HG02642 (cell line): Measurements from ENCODE around the gene CCSER1.
"Not testable (repeated sequence)": the region's sequence is repeated elsewhere in the genome, so short reads cannot be mapped to it uniquely, and the experiment has no call there.

Source experiments
- ATAC-seq: cut with Tn5 transposase; IDR thresholded peaks from one replicate; pipeline ENCODE4 v1.9.1; 2021; ENCODE audit warnings: mild to moderate bottlenecking; ENCODE audit not compliant: unreplicated experiment, poor library complexity

CCSER1 gene

DNA sequence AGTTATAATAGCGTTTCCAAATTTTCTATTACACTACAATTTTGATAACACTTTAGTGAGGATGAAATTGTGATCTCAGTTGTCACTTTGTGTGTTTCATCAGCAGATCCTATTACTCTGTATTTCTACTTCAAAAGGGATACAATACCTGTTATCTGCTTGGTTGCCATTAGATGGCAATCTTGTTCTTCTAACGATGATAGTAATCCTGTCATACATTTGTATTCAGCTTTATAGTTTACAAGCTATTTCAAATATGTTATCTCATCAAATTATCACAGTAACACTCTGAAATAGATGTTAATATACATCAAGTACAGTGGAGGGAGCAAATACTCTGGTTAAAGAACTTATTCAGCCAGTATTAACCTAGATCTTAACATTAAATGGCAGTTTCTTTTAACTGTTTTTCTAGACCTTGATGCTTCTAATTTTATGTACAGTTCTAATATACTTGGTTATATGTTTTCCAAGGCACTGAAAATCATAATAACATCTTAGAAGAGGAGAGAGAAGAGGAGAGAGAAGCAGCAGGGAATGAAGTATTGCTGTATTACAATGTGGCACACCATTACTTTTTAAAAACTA is 292.0 kb downstream of the CCSER1 start:
- ATAC-seq = peak; percentile 85

DNA sequence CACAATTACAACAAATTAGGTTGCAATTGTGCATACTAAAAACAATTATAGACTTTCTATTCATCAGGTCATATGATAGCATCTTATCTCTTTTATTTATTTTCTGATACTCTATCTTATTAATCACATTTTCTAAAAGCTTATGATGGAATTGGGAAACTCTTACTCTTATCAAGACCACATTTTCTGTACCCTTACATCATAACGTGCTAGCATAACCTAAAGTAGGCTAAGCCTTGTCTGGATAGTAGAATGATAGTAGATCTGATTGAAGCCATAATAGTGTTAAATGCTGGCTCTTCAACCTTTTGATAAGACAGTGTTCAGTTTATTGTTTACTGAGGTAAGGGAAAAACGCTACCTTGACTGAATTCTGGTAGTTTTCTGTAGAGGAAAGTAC is 294.0 kb downstream of the CCSER1 start:
- no peak for ATAC-seq

DNA sequence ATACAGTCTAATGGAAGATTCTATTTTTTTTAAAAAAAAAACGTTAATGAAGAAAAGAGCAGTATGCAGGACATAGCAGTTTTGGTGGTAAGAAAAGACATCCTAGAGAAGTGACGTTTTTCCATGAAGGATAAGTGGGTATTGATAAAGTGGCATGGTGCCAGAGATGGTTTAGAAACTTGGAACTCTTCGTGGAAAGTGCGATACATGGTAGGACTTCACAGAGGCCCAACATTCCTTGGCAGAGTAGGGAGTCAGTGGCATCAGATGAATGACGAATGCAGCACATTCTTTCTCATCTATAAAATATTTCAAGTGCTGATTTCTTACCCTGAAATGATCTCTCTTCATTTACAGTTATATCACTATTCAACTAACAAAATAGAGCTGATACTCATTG is 298.7 kb downstream of the CCSER1 start:
- no peak for ATAC-seq

DNA sequence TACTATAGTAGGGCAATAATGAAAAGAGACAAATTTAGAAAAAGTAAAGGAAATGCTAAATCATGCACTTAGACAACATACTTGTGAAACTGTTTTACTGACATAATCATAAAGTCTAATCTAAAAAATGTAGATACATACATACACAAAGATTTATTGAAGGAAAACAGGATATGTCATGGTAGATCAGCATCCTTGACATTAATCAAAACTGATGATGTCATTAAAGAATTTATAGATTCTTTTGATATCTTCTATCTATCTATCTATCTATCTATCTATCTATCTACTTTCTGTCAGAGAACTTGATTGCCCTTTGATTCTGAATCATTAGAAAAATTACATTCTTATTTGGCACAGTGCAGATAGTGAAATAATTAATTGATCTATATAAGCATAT is 311.3 kb downstream of the CCSER1 start:
- ATAC-seq = no peak

DNA sequence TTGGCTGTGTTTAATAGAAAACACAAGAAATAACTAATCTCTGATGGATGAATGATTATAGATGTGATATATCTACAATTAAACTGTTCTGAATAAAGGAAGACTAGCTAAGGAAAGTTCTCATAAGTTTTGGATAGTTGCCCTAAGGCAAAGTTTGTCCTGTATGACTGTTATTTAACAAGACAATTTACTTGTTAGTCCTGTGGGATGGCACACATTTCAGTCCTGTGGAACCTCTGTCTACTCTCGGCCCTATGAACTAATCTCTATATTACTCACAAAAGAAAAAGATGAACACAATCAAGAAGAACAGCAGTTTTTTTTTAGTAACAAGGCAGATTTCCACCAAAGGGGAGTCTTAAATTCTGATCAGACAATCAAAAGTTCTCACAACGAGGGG is 314.6 kb downstream of the CCSER1 start:
- no peak for ATAC-seq

DNA sequence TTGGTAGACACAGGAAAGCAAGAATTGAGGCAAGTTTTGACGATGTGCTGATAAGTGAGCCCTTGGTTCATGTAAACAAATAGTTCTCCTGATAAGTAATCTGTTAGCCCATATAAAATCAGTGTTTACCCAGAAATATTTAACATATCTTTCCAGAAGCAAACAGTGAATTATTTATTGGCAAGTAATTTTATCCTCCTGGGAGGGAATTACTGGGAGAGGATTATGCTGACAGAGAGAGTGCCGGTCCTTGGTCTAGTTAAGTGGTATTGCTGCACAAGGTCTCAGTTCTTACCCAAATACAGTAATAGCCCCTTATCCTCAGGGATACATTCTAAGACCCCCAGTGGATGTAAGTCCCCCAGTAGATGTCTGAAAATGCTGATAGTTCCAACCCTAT is 315.4 kb downstream of the CCSER1 start:
- no peak for ATAC-seq

DNA sequence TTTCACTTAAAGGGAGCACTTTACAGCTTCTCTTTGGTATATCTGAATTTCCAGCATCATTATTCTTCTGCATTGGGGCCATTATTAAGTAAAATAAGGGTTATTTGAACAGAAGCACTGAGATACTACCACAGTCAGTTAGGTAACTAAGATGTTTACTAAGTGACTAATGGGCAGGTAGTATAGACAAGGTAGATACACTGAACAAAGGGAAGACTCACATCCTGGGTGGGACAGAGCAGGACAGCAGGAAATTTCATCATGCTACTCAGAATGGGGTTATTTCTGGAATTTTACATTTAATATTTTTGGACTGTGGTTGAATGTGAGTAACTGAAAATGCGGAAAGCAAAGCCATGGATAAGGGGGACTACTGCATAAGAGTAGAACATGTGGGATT is 316.0 kb downstream of the CCSER1 start:
- no peak for ATAC-seq

DNA sequence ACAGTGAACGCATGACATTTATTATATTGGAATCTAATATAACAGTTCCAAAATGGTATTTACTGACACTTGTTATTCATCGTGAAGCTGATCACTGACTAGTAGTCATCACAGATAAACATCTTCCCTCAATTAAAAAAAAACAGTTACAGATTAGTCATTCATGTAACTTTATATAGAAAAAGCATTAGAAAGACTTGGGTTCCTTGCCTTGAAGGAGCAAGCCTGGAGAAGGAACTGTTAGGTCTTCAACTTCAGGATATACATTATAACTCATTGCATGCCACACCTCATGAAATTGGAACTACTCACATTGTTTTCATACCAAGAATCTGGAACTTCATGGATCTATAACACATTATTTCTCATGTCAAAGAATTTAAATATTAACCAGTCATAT is 317.7 kb downstream of the CCSER1 start:
- no peak for ATAC-seq

DNA sequence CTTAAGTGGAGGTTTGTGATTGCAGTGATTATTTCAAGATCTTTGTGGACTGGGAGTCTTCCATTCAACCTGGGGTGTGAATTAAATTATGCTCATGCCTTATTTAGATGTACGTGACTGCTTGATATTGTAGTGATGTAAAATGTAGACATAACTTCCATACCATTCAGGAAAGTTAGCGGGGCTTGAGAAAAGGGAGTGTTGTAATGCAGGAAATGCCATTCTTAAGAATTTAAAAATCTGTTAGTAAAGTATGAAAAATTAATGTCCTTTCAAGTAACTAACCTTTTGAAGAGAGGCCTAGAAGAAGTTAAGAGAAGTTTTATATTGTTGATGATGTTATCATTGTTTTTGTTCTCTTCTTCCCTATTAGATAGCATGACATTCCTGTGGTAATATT is 318.2 kb downstream of the CCSER1 start:
- no peak for ATAC-seq

DNA sequence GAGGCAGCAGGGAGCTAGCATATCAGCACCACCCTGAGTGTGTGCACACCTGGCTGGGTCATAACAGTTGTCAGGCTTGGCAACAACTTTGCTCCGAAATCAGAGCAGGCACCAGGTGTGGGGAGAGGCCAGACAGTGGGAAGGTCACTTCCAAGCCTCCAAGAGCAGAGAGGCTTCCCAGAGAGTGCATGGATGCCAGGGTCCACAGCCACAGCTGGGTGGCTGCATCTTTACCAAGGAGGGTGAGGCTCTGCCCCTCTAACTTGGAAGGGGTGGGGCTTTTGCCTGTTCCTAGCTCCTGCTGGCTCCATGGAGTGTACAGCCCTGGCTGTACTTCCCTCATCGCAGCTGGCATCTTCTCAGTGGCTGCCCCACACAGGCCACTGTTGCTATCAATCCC is 322.4 kb downstream of the CCSER1 start:
- ATAC-seq = no peak

DNA sequence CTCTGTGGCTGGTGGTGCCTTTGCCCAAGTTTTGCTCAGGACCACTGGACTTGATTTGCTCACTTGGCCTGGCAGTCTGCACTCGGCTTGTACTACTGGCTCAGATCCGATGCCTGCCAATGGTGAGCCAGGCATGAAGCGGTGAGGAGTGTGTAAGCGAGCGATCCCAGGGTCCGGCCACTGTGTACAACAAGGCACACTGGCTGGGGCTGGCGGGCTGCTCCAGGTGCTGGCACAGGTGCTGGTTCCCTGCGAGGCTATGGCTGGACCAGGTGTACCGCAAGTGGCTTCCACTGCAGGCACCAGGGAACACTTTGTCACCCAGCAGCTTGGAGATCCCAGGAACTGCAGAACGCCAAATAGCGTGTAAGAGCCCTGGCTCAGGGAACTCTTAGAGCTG is 329.7 kb downstream of the CCSER1 start:
- no peak for ATAC-seq

DNA sequence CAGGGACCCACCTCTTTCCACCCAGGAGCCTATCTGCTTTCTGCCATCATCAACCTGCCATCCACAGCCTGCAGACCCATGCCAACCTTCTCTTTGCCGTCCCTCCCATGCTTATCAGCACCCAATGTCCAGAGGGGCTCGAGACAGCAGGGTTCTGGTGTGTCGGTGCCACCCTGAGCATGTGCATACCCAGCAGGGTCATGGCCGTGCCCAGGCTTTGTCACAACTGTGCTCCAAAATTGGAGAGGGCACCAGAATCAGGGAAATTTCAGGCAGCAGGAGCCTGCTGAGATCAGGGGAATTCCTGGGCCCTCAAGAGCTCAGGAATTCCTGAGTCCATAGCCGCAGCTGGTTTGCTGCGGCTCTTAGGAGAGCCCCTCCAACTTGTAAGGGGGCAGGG is 330.6 kb downstream of the CCSER1 start:
- ATAC-seq = no peak

DNA sequence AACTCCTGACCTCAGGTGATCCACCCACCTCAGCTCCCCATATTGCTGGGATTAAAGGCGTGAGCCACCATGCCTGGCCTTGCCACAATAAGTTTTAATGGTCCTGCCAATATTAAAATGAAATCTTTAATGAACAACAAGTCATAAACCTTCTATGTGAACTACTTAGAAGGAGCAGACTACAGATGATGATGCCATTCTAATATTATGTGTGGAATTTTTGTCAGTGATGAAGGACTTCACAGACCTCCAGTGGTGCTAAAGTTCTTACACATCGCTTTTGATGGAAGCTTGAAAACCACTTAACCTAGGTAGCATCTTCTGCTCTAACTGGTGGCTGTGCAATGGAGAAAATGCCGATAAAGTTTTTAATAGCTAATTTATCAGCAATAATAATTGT is 331.4 kb downstream of the CCSER1 start:
- ATAC-seq = no peak

DNA sequence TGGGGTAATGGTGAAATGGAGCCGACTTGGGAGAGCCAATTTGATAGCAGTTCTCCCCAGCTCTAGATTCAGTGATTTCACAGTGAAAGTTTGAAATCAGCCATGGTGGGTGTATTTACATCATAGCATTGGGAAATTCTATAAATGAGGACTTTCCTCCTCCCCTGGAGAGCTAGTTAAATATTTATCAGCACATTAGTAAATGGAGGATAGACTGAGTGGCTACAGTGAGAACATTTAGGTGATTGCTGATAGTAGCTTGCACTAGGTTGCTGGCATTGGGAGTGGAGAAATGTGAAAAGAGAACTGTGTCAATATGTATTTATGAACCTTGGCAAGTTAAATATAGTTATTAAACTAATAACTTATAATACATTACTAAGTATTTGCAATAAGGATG is 347.3 kb downstream of the CCSER1 start:
- ATAC-seq = no peak

DNA sequence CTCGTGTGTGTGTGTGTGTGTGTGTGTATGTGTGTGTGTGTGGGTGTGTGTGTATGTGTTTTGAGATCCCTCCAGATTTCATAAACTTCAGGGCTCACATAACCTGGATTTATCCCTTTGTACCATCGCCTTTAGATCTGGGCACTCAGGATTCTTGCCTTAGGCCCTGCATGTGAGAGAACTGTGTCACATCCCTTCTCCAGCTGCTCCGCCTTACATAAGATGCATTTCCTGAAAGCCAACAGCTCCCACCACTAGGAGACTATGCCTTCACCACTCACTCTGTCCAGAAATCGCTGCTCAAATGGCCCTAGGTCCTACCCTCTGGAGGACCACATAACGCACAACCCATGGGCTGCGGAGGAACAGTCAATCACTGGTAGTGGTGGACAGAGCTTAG is 348.8 kb downstream of the CCSER1 start:
- no peak for ATAC-seq

DNA sequence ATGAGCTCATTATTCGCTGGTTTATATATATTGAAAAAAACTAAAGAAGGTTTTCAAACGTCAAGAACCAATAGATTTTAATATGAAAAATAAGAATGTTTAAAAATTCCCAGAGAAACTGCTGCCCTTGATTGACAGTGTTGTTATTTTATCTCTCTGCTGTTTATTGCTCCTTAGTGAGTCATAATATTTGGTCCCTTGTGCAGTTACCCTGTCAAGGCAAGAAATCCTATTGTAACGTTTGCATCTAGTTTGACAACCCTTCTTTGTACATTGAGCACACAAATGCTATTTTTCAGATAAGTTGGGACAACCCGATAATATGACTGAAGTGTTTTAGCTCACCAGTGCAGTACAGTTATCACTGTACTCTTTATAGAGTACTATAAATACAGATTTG is 349.4 kb downstream of the CCSER1 start:
- no peak for ATAC-seq

DNA sequence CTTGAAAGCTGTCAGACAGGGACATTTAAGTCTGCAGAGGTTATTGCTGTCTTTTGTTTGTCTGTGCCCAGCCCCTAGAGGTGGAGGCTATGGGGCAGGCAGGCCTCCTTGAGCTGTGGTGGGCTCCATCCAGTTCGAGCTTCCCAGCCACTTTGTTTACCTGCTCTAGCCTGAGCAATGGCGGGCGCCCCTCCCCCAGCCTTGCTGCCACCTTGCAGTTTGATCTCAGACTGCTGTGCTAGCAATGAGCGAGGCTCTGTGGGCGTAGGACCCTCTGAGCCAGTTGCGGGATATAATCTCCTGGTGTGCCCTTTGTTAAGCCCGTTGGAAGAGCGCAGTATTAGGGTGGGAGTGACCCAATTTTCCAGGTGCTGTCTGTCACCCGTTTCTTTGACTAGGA is 357.7 kb downstream of the CCSER1 start:
- not testable (repeated sequence) for ATAC-seq

DNA sequence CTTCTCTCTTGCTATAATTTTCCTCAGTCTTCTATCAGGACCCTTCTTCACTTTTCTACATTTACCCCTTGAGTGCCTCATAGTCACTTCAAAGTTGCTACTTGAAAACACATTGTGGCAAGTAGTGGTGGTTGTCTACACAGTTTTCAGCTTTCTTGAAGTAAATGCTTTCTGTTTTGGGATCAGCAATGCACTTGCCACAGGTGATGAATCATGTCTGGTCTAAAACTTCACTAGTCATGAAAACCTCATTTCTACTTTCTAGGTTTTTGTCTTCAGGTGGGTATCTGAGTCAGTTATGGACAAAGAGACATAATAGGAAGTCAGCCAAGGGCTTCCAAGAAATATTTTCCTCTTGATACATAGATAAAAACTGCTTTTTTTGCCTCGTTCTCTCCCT is 359.2 kb downstream of the CCSER1 start:
- no peak for ATAC-seq

DNA sequence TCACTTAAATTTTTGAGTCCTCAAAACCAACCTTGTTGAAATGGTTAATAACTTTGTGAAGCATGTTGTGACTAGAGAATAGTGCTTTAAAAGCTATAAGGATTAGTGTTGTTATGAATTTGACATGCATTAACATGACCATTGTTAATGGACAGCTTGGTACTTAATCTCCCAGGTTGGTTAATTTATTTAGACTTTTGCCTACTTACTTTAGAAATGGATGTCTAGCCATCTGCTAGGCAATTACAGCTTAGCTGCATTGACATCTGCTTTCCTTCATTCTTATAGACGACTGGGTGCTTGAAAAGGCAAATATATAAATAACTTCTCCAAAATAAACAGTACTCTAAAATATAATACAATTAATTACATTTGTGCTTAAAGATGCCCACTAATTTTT is 368.0 kb downstream of the CCSER1 start:
- ATAC-seq = no peak

DNA sequence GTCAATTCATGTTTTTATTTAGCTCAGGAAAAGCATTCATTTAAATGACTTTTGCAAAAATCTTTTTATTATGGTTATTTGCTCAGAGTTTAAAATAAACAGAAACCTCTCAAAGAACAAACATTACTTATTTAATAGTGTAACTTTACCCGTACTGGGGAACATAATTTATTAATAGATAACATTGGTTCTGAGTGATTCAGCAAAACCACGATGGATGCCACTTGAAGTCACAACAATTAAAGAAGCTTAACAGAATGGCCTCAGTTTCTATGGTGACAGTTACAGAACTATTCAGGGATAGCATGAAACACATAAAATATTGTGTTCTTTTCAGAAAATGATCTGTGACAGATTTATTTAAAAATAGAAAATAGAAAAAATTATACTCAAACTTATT is 368.7 kb downstream of the CCSER1 start:
- ATAC-seq = no peak

DNA sequence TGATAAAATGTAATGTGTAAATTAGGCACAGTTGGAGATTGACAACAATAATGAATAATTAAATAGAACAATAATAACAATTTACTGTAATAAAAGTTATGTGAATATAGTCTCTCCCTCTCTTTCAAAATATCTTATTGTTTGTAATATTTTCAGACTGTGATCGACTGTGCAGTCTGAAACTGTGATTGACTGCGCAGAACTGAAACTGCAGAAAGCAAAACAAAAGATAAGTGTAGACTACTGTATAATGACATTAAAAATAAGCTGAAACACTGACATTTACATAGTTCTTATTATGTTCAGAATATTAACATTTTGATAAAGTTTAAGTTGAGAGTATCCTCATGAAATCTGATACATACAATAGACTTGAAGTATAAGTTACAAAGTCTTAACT is 371.0 kb downstream of the CCSER1 start:
- ATAC-seq = no peak

DNA sequence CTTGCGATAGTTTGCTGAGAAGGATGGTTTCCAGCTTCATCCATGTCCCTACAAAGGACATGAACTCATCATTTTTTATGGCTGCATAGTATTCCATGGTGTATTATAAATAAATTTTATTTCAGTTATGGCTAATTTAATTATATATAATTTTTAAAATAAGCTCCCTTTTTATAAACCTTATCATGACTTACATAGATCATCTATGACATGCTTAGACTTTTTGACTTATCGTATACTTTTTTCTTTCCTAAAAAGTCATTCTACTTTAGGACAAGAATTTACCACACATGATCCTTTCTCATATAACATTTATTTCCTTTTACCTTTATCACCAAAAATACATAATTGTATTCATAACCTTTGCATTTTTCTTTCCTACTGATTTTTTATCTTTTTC is 376.5 kb downstream of the CCSER1 start:
- no peak for ATAC-seq

DNA sequence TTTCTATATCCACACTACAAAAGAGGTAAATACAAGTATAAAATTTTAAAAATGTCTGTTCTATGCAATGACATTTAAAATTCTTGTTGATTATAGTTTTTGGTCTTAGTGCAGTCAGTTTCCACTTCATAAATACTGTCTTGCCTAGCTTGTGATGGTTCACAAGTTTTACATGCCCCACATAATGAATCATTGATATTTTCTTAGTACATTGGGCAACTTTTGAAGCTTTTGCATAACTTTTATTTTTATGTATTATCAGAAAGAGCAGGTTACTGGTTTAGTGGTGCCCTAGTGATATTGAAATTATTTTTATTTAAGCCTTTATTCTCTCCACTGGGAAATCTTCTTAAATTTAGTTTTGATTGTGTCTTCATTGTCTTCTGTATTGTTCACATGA is 388.0 kb downstream of the CCSER1 start:
- ATAC-seq = no peak
